Activated T-helper 1 cell treated with Interleukin-2 at 50 U/mL for 16 hours (primary cell): ENCODE measurements around the gene CNBD2.
A peak's percentile ranks its signal among the peaks of the same experiment; 100 is the strongest.
"Not testable (repeated sequence)": the region's sequence is repeated elsewhere in the genome, so short reads cannot be mapped to it uniquely, and the experiment has no call there.

Experiments used
- DNase-seq: peaks from one replicate; pipeline ENCODE4 v3.0.0-alpha.2; 2020; ENCODE audit warnings: low read depth

Gene CNBD2

DNA sequence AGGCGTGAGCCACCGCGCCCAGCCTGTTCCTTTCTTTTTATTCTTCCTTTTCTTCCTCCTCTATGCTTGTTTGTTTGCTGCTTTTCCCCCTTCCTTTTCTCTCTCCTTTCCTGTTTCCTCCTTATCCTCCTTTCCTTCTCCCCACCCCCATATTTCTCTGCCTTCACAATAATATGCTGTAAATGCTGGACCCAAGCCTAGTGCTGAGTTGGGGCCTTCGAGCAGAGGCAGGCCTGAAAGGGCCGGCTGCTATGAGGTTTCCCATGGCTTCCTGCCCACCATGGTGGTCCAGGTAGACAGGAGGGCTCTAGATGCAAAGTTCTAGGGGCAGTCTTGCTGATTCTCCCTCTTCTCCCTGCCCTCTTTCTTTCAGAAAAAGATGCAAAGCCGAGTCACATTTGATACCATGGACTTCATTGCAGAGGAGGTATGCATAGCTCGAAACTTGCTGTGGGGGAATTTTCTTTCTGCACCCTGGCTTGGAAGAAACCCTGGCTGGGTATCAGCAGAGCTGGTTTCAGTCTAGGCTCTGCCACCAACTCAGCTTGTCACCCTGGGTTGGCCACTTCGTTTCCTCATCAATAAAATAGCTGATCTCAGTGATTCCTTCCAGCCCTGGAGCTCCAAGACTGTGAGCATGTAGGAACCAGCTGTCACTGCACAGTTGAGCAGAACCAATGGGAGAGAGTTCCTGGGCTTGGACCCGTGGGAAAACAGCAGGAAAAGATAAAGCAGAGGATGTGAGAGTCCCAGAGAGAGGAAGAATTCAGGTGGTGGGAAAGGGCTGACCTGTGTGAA is 7.4 kb downstream of the CNBD2 start:
- DNase-seq, result no peak

DNA sequence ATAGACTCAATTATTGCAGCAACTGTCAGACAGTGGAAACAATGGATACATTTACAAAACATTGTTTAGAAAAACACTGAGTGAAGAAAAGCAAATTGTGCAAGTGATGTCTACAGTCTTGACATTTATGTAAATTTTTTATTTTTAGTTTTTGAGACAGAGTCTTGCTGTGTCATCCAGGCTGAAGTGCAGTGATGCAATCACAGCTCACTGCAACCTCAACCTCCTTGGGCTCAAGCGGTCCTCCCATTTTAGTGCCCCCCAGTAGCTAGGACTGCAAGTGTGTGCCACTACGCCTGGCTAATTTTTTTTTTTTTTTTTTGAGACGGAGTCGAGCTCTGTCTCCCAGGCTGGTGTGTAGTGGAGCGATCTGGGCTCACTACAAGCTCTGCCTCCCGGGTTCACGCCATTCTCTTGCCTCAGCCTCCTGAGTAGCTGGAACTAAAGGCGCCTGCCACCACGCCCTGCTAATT is 9.7 kb downstream of the CNBD2 start:
- no peak for DNase-seq

DNA sequence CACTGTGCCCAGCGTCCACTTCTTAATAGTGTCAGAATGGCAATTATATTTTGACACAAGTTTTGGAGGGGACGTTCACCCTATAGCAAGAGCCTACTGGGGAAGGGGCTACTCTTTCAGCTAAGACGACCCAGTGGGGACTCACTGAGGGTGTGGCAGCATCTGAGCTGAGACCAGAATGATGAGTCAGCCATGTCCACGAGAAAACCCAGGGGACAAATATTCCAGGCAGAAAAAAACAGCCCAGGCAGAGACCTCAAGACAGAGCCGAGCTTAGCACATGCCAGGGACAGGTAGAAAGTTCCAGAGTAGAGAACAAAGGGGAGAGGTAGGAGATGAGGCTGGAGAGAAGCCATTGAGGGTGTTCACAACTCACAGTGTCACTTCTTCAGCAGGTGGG is 11.2 kb downstream of the CNBD2 start:
- DNase-seq, result no peak

DNA sequence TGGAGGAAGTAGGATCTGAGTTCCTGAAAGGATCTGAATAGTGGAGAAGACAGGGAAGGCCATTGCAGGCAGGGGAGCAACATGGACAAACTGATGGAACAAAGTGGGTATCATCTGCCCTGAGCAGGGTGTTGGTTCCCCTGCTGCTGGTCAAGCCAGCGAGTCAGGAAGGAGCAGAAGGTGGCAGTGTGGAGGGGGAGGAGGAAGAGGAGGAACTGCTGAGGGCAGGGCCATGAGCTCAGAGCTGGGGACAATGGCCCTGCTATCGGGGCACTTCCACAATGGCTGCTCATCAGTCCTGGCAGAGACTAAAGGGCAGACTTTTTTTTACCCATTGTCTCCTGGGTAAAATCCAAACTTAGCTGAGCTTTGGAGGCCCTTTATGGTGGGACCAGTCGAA is 13.6 kb downstream of the CNBD2 start:
- no peak for DNase-seq

DNA sequence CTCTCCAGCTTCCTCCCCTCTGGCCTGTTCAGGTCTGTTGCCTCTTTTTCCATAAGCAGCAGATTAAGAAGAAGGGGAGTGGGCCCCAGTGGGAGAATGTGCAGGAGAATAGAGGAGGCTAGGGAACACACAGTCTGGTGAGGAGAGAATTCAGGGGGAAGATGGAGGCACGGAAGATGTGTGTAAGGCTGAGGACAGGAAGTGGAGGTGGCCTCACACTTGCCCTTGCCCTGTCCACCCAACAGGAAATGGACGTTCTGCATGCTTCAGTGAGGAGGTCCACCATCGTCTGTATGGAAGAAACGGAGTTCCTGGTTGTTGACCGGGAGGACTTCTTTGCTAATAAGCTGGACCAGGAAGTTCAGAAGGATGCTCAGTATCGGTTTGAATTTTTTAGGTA is 16.0 kb downstream of the CNBD2 start:
- DNase-seq, result no peak

DNA sequence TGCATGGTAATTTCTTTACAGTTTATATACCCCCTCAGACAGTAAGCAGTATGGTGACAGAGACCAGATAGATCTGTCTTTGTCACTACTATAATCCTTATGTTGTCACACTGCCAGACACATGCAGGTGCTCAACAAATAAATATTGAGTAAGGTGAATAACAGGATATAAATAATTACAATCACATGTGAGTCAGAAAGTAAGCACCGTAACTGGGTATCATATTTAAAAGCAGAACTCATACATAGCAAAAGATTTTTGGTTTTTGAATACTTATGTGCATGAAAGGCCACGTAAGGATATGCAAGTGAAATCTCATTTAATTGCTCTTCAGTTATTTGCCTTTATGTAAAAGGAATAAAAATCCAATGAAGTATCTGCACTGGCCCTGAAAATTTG is 17.4 kb downstream of the CNBD2 start:
- no peak for DNase-seq

DNA sequence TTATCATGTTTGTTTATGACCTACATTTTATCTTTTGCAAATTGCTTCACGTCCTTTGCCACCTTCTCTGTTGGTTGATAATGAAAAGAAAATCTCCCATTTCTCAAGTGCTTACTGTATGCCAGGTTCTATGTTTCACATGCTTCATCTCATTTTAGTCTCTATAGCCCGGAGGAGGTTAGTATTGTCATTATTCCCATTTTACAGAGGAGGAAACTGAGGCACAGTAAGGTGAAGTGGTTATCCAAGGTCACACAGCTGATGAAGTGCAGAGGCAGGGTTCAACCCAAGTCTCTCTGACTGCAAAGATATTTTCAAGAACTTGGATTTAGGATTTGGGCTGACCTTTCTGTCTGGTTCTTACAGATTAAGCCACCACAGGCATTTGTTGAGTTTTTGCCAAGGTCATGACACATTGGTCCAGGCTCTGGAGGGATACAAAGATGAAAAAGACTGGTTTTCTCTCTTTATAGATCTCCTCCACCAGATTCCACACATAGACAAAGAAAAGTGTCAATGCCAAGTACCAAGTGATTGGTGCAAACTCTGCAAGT is 20.6 kb downstream of the CNBD2 start:
- DNase-seq, result no peak

DNA sequence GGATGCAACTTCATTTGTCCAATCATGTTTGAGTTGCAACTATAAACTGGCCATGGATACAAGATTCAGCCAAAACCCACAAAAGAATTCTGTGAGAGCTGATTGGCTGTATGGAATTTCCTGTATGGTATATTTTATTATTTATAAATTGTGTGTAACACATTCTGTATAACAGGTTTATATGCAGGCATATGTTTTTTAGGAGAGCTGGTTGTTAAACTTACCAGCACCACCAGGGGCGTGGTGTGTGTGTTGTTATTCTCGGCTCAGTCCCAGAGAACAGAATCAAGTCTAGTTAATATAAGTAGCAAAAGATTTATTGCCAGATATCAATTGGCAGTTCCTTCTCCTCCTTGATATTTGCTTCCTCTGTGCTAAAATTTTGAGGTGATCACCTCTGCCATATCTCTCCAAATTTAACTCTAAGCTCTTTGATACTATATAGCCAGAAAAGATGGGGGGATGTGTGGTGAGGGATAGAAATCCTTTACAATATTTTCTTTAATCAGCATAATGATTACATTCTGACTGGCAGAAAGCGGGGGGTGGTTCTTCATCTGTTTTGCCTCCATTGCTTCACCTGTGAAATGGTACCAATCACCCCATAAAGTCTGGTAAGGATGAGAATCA is 22.9 kb downstream of the CNBD2 start:
- no peak for DNase-seq

DNA sequence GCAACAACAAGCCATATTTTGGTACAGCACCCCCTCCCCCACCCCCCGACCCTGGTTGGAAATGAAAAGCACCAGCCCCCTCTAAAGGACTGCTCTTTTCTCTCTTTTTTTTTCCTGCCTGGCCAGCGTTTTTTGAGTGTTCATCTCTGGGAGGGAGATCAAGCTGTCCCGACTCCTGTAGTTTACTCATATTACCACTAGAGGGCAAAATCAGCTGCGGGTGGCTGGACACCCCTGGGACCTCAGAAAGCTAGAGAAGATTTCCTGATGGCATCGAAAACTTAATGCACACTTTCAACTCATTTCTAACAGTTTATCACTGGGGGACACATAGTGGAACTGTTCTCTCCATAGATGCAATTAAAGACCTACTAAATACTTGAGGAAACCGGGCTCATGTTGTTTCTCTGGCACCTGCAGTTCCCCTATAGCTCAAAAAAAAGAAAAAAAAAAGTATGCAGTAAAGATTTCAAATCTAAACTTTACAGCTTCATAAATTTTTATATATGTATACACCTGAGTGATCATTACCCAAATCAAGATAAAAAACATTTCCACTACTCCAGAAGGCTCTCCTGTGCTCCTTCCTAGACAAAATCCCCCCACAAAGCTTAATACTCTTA is 24.4 kb downstream of the CNBD2 start:
- DNase-seq, result peak; percentile 4

DNA sequence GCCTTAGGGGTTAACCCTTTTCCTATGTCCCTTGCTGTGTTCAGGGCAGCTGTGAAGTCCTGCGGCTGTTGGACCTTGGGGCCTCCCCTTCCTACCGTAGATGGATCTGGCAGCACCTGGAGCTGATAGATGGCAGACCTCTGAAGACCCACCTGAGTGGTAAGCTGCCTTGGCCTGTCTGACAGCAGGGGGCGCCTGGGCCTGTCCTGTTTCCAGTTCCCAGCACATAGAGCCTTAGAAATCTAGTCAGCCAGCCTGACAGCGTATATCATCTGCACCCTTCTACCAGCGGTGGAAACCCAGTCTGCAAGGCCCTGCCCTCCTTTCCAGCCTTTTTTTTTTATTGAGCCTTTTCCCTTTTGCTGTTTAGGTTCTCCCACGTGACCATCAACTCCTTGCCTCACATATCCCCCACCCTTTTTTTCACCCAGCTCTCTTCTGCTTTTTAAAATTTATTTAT is 26.6 kb downstream of the CNBD2 start:
- peak; percentile 70 for DNase-seq

DNA sequence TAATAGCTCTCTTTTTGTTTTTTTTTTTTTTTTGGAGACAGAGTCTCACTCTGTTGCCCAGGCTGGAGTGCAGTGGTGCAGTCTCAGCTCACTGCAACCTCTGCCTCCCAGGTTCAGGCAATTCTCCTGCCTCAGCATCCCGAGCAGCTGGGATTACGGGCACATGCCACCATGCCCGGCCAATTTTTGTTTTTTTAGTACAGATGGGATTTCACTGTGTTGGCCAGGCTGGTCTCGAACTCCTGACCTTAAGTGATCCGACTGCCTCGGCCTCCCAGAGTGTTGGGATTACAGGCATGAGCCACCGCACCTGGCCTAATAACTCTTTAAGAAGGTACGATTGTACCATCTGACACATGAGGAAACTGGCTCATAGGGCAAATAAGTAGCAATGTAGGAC is 28.1 kb downstream of the CNBD2 start:
- not testable (repeated sequence) for DNase-seq

DNA sequence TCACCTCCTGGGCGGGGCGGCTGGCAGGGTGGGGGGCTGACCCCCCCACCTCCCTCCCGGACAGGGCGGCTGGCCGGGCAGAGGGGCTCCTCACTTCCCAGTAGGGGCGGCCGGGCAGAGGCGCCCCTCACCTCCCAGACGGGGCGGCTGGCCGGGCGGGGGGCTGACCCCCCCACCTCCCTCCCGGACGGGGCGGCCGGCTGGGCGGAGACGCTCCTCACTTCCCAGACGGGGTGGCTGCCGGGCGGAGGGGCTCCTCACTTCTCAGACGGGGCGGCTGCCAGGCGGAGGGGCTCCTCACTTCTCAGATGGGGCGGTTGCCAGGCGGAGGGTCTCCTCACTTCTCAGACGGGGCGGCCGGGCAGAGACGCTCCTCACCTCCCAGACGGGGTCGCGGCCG is 32.9 kb downstream of the CNBD2 start:
- DNase-seq, result not testable (repeated sequence)

DNA sequence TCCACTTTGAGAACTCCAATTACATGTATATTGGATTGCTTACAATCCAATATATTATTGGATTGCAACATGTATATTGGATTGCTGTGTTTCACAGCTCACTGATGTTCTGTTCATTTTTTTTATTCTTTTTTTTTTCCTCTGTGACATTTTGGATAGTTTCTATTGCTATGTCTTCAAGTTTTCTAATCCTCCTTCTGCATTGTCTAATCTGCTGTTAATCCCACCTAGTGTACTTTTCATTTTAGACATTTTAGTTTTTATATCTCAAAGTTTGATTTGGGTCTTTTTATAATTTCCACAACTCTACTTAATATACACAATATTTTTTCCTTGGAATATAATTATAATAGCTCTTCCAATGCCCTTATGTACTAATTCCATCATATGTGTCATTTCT is 34.5 kb downstream of the CNBD2 start:
- DNase-seq, result no peak

DNA sequence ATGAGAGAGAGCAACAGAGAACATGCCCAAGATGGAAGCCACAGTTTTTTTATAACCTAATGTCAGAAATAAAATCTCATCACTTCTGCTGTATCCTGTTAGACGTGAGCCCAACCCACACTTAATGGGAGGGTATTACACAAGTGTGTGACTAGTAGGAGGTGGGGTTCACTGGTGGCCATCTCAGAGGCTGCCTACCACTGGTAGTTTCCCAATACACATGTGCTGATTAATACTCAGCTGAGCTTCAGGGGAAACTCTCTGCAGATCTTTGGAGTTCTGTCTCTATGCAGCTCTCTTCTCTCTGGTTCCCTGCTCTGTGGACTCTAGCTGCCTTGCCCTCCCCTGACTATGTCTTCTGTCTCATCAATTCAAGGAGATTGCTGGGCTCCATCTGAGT is 35.7 kb downstream of the CNBD2 start:
- no peak for DNase-seq

DNA sequence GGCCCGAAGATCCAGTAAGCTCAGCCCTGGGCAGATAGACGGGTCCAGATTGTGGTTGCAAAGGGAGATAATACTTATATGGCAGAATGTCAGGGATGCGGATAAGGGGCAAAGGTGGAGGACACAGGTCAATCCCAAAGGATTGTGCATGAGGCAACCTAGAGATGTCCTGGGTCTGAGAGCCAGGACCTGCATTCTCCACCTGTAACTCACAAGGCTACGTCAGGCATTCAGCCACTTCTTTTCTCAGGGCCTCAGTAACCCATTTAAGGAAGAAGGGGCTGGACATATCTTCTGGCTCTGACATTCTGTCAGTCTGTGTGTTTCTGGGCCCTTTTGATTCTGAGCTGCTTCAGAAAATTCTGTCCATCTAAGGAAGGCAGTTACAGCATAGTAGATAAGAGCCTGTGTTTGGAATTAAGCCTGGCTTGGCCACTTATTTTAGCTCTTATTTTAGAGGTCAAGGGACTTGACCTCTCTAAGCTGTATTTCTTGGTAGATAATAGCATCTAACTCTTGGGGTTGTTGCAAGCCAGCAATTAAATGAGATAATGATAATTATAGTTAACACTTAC is 40.2 kb downstream of the CNBD2 start:
- no peak for DNase-seq

DNA sequence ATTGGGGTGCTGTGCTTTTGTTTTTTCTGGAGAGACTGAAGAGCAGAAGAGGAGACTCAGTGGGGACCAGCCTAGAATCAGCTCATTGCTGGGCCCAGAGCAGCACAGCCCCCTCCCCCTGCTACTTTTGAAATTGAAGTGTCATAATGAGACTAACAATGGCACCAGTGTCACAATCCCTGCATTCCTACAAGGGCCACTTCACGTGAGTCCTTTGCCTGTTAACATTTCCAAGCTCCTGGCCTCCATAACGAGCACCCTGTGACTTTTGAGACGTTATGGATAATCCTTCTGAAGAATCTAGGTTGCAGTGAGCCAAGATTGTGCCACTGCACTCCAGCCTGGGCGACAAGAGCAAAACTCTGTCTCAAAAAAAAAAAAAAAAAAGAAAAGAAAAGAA is 41.7 kb downstream of the CNBD2 start:
- no peak for DNase-seq

DNA sequence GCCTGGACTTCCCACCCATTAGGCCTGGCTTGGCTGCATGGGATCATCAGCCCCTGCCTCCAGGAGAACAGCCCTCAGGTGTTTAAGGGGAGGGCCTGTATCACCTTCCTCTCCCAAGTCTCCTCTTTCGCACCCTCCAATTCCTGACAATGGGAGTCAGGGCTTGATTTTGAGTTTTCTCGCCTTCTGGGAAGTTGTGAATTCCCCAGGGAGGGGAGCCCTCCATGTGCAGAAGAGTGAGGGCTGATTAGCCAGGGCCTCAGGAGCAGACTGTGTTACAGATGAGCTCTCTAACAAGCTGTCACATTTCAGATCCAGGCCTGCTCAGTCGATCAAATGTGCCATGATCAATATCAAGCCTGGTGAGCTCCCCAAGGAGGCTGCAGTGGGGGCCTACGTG is 42.4 kb downstream of the CNBD2 start:
- DNase-seq, result no peak

DNA sequence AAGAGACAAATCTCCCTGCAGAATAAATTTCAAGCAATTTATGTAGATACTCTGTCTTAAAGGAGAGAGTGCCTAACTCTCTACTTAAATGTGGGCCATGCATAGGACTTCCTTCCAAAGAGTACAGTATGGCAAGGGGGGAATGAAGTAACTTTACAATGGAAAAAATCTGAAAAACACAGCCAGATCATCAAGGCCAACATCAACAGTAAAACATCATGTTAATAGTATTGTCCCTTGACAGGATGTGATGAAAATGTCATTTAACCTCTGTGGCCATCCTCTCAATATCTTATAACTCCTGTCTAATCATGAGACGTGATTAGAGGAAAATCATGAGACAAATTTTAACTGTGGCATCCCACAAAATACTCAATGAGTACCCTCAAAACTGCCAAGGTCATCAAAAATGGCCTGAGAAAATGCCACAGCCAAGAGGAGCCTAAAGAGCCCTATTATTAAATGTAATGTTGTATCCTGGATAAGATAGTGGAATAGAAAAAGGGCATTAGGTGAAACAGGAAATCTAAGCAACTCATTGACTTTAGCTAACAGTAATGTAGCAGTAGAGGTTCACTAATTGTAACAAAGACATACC is 47.5 kb downstream of the CNBD2 start:
- DNase-seq, result no peak

DNA sequence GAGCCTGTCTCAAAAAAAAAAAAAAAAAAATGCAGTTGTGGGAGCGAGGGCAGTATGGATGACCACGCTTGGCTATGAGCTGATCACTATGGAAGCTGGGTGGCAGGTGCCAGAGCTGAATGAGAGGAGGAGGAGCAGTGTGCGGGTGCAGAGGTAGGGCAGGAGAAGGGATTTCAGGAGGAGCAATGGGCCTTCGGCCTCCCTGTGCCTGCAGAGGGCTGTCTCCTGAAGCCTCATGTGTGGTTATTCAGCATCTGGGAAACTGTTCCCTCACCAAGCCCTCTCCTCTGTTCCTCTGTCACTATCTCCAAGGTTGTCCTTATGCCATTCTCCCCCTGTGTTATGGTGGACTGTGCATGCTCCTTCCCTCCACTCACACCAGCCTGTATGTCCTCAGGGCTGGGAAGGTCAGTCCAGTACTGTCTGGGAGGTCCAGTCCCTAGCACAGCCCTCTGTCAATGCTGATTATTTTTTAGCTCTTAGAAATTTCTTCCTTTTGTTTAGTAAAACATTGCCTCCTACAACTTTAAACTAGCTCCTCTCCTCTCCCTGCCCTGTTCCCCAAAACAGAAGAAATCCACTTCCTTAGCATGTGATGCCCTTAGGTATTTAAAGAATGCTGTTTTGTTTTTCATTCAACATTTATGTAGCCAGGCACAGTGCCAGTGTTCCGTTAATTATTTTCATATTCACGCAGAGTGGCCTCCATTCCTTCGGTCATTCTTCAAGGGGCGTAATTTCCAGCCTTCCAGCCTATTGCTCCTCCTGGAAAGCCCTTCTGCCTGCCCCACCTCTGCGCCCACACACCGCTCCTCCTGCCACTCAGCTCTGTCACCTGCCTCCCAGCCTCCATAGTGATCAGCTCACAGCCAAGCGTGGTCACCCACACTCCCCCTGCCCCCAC is 48.9 kb downstream of the CNBD2 start:
- no peak for DNase-seq

DNA sequence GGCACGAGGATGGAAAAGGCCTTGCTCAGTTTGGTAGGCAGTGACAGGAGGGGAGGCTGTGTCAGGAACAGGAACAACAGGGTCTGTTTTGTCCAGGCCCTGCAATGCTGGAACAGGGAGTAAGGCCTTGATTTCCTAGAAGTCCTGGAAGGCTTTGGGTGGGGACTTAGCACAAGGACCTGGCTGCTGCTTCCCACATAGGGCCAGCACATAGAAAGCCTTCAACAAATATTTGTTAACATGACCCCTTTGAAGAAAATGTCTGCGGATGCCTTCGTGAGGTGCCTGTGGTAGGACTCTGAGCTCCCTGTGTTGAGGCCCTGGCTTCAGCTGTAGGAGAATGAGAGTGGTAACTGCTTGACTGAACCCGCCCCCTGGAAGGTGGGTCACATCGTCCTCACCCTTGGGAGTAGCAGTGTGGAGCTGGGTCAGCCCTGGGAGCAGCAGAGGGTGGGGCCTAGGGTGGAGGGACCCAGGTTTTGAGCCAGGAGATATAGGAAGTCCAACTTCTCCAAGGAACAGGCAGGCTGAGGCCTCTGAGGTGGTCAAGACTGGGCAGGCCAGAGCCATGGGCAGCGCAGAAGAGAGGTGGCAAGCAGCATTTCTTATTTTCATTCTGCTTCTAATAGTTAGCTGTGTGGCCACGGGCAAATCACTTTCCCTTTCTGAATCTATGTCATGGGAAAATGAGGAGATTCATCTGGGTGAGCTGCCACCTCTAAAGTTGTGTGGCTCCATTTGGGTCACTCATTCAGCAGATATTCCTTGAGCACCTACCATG is 50.0 kb downstream of the CNBD2 start:
- DNase-seq, result no peak
